ENCODE data around the gene PARD3B. TPM values are rescaled to one million over a fixed set of nuclear protein-coding genes. Genes with fewer than 3 reads are reported as not detected.

Gene PARD3B
- total and polyA plus RNA-seq, 2 experiments from 2014 or later = 3.5 to 4.4 TPM

- Histone ChIP-seq H3K79me2 (replicated peaks; ENCODE audit: insufficient read depth) (no peaks in the 10 kb centered on the region), H3K4me3 (no peak overlapping the region), H3K4me1 (ENCODE audit: insufficient read depth) (peaks cover 7% of the 10 kb centered on the region; the same call in 1 of the 2 replicates), H3K4me2 (no peak overlapping the region), H4K20me1 (replicated peaks; ENCODE audit: insufficient read depth) (no peaks in the 10 kb centered on the region), H3K9me2 (ENCODE audit: insufficient read depth) (no peaks in the 10 kb centered on the region), H2AFZ (no peak overlapping the region), H3K36me3 (ENCODE audit: insufficient read depth) (no peaks in the 10 kb centered on the region), H3K27me3 (ENCODE audit: insufficient read depth) (no peaks in the 10 kb centered on the region), H3K27ac (ENCODE audit: low read depth) (no peak overlapping the region), H3F3A (replicated peaks; ENCODE audit: low read depth) (no peaks in the 10 kb centered on the region)
- Mint-ChIP-seq H3K4me1 (peaks cover 3% of the 10 kb centered on the region), H3K9me3 (no peaks in the 10 kb centered on the region), H3K36me3 (ENCODE audit: low read depth) (no peaks in the 10 kb centered on the region), H3K27me3 (ENCODE audit: insufficient read depth, low read depth, poor library complexity) (no peaks in the 10 kb centered on the region), H3K27ac (no peak overlapping the region), H3K4me3 (no peak overlapping the region)
- TF ChIP-seq EZH2 (IDR thresholded peaks at IDR 0.05; ENCODE audit: low read depth, unreplicated experiment) (no peak), JUNB (IDR thresholded peaks at IDR 0.05; ENCODE audit: unreplicated experiment) (no peak), STAT1 (IDR thresholded peaks at IDR 0.05; ENCODE audit: unreplicated experiment) (no peak), REST (IDR thresholded peaks at IDR 0.05; ENCODE audit: unreplicated experiment) (no peak), EZH2phosphoT487 (IDR thresholded peaks at IDR 0.05; ENCODE audit: unreplicated experiment) (no peak), CREB1 (CRISPR knock-in tag; IDR thresholded peaks at IDR 0.05; ENCODE audit: low read depth) (no peak), NANOG (IDR thresholded peaks at IDR 0.05; ENCODE audit: borderline replicate concordance) (no peak), POLR2AphosphoS5 (IDR thresholded peaks at IDR 0.05; ENCODE audit: low read depth) (no peak)
- DNase-seq (ENCODE audit: low spot score) (no peak), ATAC-seq (no peak)
Measured at GRCh38 chr2:204931562-204931961, 386.3 kb downstream of the PARD3B start.

- no peaks in the 10 kb centered on the region for H3K9me3 Mint-ChIP-seq
- H3K4me1 Mint-ChIP-seq = peaks cover 3% of the 10 kb centered on the region
- H3K9me2 ChIP-seq (ENCODE audit: insufficient read depth) = no peaks in the 10 kb centered on the region
- no peaks in the 10 kb centered on the region for H4K20me1 ChIP-seq (replicated peaks; ENCODE audit: insufficient read depth)
- H3K4me2 ChIP-seq = no peak overlapping the region
- ATAC-seq (no peak), DNase-seq (ENCODE audit: low spot score) (no peak)
- H3K27ac Mint-ChIP-seq = no peak overlapping the region
- no peak overlapping the region for H2AFZ ChIP-seq
- H3K79me2 ChIP-seq (replicated peaks; ENCODE audit: insufficient read depth) = no peaks in the 10 kb centered on the region
- H3K27ac ChIP-seq (ENCODE audit: low read depth) = no peak overlapping the region
- no peaks in the 10 kb centered on the region for H3K36me3 ChIP-seq (ENCODE audit: insufficient read depth)
- no peaks in the 10 kb centered on the region for H3F3A ChIP-seq (replicated peaks; ENCODE audit: low read depth)
- no peaks in the 10 kb centered on the region for H3K27me3 ChIP-seq (ENCODE audit: insufficient read depth)
- no peaks in the 10 kb centered on the region for H3K36me3 Mint-ChIP-seq (ENCODE audit: low read depth)
- H3K4me3 ChIP-seq = no peak overlapping the region
- H3K4me3 Mint-ChIP-seq = no peak overlapping the region
- H3K27me3 Mint-ChIP-seq (ENCODE audit: insufficient read depth, low read depth, poor library complexity) = no peaks in the 10 kb centered on the region
- peaks cover 7% of the 10 kb centered on the region; the same call in 1 of the 2 replicates for H3K4me1 ChIP-seq (ENCODE audit: insufficient read depth)
- no peak for TF ChIP-seq ZNF331 (CRISPR knock-in tag; IDR thresholded peaks at IDR 0.05; ENCODE audit: low read depth)
- TF ChIP-seq ZNF114 (CRISPR knock-in tag; IDR thresholded peaks at IDR 0.05) = no peak
- no peak for TF ChIP-seq POLR2AphosphoS5 (IDR thresholded peaks at IDR 0.05; ENCODE audit: low read depth)
- no peak for TF ChIP-seq NANOG (IDR thresholded peaks at IDR 0.05; ENCODE audit: borderline replicate concordance)
- TF ChIP-seq REST (IDR thresholded peaks at IDR 0.05; ENCODE audit: unreplicated experiment) = no peak
- no peak for TF ChIP-seq CREB1 (CRISPR knock-in tag; IDR thresholded peaks at IDR 0.05; ENCODE audit: low read depth)
- no peak for TF ChIP-seq ETS1 (IDR thresholded peaks at IDR 0.05)
- no peak for TF ChIP-seq EZH2phosphoT487 (IDR thresholded peaks at IDR 0.05; ENCODE audit: unreplicated experiment)
Measured at GRCh38 chr2:204933735-204934374, 388.6 kb downstream of the PARD3B start.
